Rectal smooth muscle tissue (tissue), 1 donor: ENCODE measurements around the gene SBK1.
"Not testable (repeated sequence)": the region's sequence is repeated elsewhere in the genome, so short reads cannot be mapped to it uniquely, and the experiment has no call there.

Source experiments
- H3K27ac ChIP-seq: one replicate; pipeline ENCODE4 v1.7.0; 2013; ENCODE audit warnings: low read depth, low read length, inconsistent platforms
- H3K27me3 ChIP-seq: one replicate; pipeline ENCODE4 v1.7.0; 2013; ENCODE audit warnings: low read length; ENCODE audit not compliant: control insufficient read depth, insufficient read depth
- H3K36me3 ChIP-seq: one replicate; pipeline ENCODE4 v1.7.0; 2013; ENCODE audit warnings: low read length; ENCODE audit not compliant: control insufficient read depth, insufficient read depth
- H3K4me1 ChIP-seq: one replicate; pipeline ENCODE4 v1.7.0; 2013; ENCODE audit warnings: low read length; ENCODE audit not compliant: control insufficient read depth, insufficient read depth
- H3K4me3 ChIP-seq: one replicate; pipeline ENCODE4 v1.7.0; 2013; ENCODE audit warnings: low read length
- H3K9ac ChIP-seq: one replicate; pipeline ENCODE4 v1.7.0; 2013; ENCODE audit warnings: low read length

The SBK1 gene

GRCh38 chr16:28291651-28292626 lies at the start of gene SBK1:
Gene SBK1, plus strand, starts transcription at chr16:28292525. Its CDS starts 24,867 bp downstream, at chr16:28317392.
- peak within 1 kb of the TSS; percentile 54 for H3K4me3 ChIP-seq
- no peaks in the 10 kb centered on the region for H3K36me3 ChIP-seq
- no peaks in the 10 kb centered on the region for H3K4me1 ChIP-seq
- no peak within 1 kb of the TSS for H3K27ac ChIP-seq
- H3K9ac ChIP-seq: no peak within 1 kb of the TSS
- H3K27me3 ChIP-seq: peaks cover 9% of the 10 kb centered on the region

- H3K4me1 ChIP-seq, H3K9ac ChIP-seq, H3K4me3 ChIP-seq, H3K27me3 ChIP-seq, H3K36me3 ChIP-seq, H3K27ac ChIP-seq: not testable (repeated sequence)
Measured at GRCh38 chr16:28249483-28249882, 42.8 kb upstream of the SBK1 start.

- peaks cover 2% of the 10 kb centered on the region for H3K27me3 ChIP-seq
- no peak overlapping the region for H3K4me3 ChIP-seq
- no peaks in the 10 kb centered on the region for H3K4me1 ChIP-seq
- H3K36me3 ChIP-seq: no peaks in the 10 kb centered on the region
- H3K27ac ChIP-seq: no peak overlapping the region
- H3K9ac ChIP-seq: no peak overlapping the region
Measured at GRCh38 chr16:28250999-28251398, 41.3 kb upstream of the SBK1 start.

- Histone ChIP-seq H3K4me3 (no peak overlapping the region), H3K36me3 (no peaks in the 10 kb centered on the region), H3K4me1 (no peaks in the 10 kb centered on the region), H3K27me3 (peaks cover 5% of the 10 kb centered on the region), H3K27ac (no peak overlapping the region), H3K9ac (no peak overlapping the region)
Measured at GRCh38 chr16:28254158-28254557, 38.2 kb upstream of the SBK1 start.

GRCh38 chr16:28255838-28256237 lies 36.5 kb upstream of the SBK1 start:
- Histone ChIP-seq H3K9ac (no peak overlapping the region), H3K4me3 (no peak overlapping the region), H3K36me3 (no peaks in the 10 kb centered on the region), H3K27ac (no peak overlapping the region), H3K4me1 (no peaks in the 10 kb centered on the region), H3K27me3 (peaks cover 5% of the 10 kb centered on the region)

GRCh38 chr16:28257256-28257655 lies 35.1 kb upstream of the SBK1 start:
- Histone ChIP-seq H3K36me3 (no peaks in the 10 kb centered on the region), H3K4me1 (no peaks in the 10 kb centered on the region), H3K27ac (no peak overlapping the region), H3K4me3 (no peak overlapping the region), H3K27me3 (peaks cover 5% of the 10 kb centered on the region), H3K9ac (no peak overlapping the region)

- peaks cover 5% of the 10 kb centered on the region for H3K27me3 ChIP-seq
- no peaks in the 10 kb centered on the region for H3K4me1 ChIP-seq
- H3K4me3 ChIP-seq: peak overlapping the region; percentile 19
- H3K9ac ChIP-seq: no peak overlapping the region
- H3K27ac ChIP-seq: no peak overlapping the region
- no peaks in the 10 kb centered on the region for H3K36me3 ChIP-seq
Measured at GRCh38 chr16:28258567-28258966, 33.8 kb upstream of the SBK1 start.

- Histone ChIP-seq H3K27ac (no peak overlapping the region), H3K4me1 (no peaks in the 10 kb centered on the region), H3K36me3 (no peaks in the 10 kb centered on the region), H3K4me3 (peak overlapping the region; percentile 19), H3K27me3 (peaks cover 5% of the 10 kb centered on the region), H3K9ac (no peak overlapping the region)
Measured at GRCh38 chr16:28259091-28259780, 33.1 kb upstream of the SBK1 start.

- Histone ChIP-seq H3K27me3 (peaks cover 5% of the 10 kb centered on the region), H3K9ac (no peak overlapping the region), H3K36me3 (no peaks in the 10 kb centered on the region), H3K27ac (no peak overlapping the region), H3K4me3 (no peak overlapping the region), H3K4me1 (no peaks in the 10 kb centered on the region)
Measured at GRCh38 chr16:28259781-28260150, 32.6 kb upstream of the SBK1 start.

GRCh38 chr16:28260193-28260592 lies 32.1 kb upstream of the SBK1 start:
- Histone ChIP-seq H3K36me3 (no peaks in the 10 kb centered on the region), H3K27me3 (peaks cover 5% of the 10 kb centered on the region), H3K4me1 (no peaks in the 10 kb centered on the region), H3K27ac (no peak overlapping the region), H3K9ac (no peak overlapping the region), H3K4me3 (no peak overlapping the region)

- H3K27me3 ChIP-seq: peaks cover 2% of the 10 kb centered on the region
Measured at GRCh38 chr16:28261942-28262341, 30.4 kb upstream of the SBK1 start.

GRCh38 chr16:28263305-28263704 lies 29.0 kb upstream of the SBK1 start:
- Histone ChIP-seq H3K27me3 (no peaks in the 10 kb centered on the region), H3K36me3 (no peaks in the 10 kb centered on the region), H3K9ac (no peak overlapping the region), H3K4me3 (no peak overlapping the region), H3K27ac (no peak overlapping the region), H3K4me1 (no peaks in the 10 kb centered on the region)

More at GRCh38 chr16:28261942-28262341, 30.4 kb upstream of the SBK1 start:
- H3K36me3 ChIP-seq: no peaks in the 10 kb centered on the region
- H3K9ac ChIP-seq: no peak overlapping the region
- H3K4me1 ChIP-seq: no peaks in the 10 kb centered on the region
- no peak overlapping the region for H3K4me3 ChIP-seq
- no peak overlapping the region for H3K27ac ChIP-seq
